NCI-H446 (cell line): Measurements from ENCODE around the gene PDE8B.

Experiments
- DNase-seq, 2 experiments: peaks; one replicate each; lab custom pipeline; 2025; lab: John Stamatoyannopoulos, UW

Gene PDE8B

GRCh38 chr5:77325921-77326541 lies 115.6 kb downstream of the PDE8B start:
- no peak for DNase-seq

DNA sequence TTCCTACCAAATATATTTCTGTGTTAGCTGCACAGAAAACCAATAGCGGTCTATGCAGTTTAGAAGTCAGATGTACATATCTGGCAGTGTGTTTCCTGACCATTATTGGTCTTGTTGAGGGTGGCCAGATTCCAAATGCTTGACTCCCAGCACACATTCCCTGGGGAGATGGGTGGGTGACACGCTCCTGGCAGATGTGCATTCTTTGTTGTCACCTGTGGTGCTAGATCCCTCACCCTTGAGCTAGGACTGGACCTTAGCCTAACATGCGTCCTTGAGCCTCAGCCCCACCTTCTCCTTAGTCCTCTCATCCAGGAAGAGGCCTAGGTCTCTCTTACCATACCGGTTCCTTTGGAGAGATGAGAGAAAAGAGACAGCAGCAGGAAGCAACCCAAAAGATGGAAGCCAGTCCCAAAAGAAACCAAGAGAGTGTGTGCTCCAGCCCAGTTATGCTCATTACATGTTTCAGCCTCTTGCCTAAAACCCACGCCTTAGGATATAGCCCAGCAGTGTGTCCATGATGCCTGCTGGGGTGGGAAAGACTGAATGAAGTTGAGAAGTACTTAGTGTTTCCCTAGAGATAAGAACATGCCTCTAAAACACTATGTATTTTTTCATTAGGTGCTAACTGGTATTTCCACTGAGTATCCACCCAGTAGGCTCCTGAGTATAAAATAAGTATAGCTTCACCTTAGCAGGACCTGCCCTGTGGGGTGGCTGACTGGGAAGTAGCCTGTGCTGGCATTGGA lies 116.7 kb downstream of the PDE8B start:
- DNase-seq, result no peak

DNA sequence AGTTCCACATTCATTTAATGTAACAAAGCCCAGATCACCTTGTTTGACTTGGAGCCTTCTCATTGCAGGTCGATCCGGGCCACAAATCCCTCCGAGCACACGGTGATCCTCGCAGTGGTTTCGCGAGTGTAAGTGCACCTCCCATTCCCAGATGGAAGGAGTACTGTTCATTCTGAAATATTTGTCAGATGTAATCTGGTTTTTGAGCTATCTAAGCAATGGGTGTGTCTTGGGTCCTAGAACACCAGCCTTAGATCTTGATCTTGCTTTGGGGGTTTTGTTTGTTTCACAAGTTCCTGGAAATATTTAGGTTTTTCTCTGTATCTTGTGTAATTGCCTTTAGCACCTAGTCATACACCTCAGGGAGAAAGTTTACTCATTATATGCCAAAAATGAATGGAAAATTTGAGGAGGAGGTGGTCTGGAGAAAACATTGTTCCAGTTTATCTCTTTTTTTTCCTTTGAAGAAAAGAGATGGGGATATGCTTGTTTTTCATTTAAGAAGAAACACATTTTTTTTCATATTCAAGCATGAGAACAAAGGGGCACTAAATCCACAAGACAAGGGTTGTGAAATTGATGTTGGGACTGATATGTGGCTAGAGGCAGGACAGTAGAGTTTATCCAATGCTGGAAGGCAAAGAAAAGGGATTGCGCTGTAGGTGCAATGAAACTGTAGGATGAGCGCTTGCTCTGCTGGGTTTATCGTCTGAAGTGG lies 118.6 kb downstream of the PDE8B start:
- DNase-seq, result no peak

DNA sequence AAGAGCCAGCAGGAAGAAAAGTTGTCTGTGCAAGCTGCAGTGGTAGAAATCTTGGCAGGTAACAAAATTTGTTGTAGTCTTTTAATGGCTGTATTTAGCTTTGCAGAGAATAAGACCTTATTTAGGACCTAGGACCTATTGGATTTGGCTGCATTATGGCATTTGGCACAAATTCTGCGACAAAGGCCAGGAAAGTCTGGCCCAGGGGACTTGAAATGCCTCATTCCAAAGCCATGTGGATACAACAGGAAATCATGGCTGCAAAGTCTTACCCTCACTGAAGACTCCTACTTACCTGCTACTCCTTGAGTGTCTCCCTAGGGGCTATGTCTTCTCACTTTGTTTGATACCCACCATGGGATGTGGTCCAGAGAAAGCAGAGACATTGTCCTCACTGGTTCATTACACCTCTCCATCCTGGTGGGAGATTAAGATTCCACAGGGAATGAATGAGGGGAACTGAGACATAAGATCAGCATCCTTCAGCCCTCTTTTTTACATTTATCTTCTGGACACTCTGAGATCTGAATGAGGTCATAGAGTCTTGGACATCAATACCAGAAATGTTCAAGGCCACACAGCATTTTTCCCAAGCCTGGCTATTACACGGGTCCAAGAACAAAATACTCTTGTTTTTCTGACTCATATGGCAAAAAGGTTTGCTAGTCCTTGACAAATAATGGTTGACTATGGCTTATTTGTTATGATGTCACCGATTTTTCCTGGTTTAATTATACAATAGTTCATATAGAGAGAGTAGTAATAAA lies 119.4 kb downstream of the PDE8B start:
- peak in 1 of 2 experiments; percentile 38 for DNase-seq

- DNase-seq, result no peak
Observed at GRCh38 chr5:77333036-77333435, 122.6 kb downstream of the PDE8B start.

DNA sequence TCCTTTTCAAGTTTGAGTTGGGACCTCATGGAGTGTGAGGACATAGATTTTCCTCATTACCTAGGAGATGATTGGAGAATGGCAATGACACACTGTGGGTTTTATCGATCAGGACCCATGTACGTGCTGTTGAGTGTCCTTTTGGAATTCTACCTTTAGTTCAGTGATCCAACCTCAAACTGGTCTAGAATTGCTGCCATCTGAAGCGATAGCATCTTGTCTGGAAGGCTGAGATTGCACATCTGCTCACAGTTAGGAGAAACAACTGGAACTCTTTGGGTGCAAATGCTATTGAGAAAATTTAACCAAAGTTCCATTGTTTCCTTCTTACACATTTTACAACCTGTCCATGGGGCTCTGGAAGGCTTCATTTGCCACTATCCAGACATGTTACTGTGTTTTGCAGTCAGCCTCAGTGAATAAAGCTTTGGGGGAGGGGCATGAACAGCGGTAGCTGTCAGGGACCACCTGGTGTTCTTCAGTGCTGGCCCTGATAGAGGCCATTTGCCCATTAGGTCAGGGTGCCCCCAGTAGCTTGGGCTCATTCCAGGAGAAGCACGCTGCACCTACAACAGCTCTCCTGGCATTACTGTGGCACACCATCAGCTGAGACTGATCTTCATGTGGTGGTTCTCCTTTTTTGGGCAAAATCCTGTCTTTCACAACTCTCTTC lies 123.1 kb downstream of the PDE8B start:
- no peak for DNase-seq

- peak; percentile 32 to 34 for DNase-seq
Observed at GRCh38 chr5:77337246-77337645, 126.8 kb downstream of the PDE8B start.

- peak in 1 of 2 experiments; percentile 63 for DNase-seq
Observed at GRCh38 chr5:77337686-77338085, 127.2 kb downstream of the PDE8B start.

DNA sequence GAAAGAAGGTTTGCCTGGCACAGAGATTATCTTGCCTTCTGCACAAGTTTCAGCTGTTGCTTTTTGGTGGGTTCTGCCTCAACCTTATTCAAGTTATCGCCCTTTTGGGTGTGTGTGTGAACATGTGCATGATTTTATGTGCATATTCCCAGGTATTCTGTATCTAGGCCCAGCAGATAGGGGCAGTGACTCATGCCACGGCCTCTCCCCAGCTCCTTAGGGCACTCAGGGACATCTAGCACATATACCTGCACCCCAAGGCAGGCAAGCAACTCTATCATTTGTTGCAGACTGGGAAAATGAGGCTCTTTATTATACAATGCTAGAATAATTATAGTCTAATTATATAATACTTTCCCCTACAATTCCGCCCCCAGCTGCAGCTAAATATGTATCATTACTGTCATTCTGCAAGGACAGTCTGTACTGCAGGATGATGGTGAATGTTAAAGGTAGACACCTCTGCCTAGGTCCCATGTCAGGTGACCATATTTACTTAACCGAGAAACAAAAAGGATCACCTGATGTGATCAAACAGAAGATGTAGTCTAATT lies 128.9 kb downstream of the PDE8B start:
- no peak for DNase-seq

DNA sequence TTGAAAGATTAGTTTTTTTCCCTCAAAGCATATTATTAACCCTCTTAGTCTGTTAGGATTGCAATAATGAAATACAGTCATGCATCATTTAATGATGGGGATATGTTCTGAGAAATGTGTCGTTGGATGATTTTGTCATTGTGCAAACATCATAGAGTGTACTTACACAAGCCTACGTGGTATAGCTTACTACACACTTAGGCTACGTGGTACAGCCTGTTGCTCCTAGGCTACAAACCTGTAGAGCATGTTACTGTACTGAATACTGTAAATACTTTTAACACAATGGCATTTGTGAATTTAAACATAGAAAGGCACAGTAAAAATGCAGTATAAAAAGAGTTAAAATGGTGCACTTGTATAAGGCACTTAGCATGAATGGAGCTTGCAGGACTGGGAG lies 132.7 kb downstream of the PDE8B start:
- no peak for DNase-seq

GRCh38 chr5:77347435-77348098 lies 137.1 kb downstream of the PDE8B start:
- no peak for DNase-seq

DNA sequence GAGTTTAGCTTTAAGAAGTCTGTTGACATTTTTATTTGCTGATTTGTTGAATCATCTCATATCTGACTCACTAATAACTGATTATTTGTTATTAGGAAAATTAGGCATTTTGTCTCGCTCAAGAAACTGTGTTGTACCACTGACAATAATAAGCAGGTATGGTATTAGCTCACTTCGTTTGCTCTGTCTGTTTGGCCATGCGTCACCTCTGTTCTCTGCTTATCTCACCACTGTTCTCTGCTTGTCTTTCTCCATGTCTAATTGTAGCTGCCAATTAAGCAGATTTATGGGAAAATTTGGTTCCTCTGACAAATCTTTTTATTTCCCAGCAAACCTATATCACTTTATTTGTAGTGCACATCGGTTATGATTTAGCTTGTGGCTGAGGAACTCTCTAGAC lies 142.8 kb downstream of the PDE8B start:
- DNase-seq, result no peak

DNA sequence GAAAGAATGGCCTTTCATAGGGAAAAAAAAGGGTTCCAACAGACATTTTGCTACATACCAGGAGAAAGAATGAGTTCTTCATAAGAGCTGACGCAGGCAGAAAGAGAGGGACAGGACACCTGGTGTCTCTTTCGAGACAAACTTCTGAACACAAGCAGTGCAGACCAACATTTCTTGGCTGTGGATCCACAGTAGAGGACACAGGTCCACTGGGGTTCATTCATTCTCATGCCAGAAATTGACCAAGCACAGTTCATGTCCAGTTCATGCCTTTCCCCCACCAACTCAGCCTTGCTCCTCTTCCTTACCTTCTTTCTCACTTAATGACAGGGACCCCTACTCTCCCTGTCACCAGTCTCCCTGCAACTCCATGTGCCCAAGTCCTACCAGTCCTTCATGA lies 144.0 kb downstream of the PDE8B start:
- DNase-seq, result no peak

- peak in 1 of 2 experiments; percentile 2 for DNase-seq
Observed at GRCh38 chr5:77355080-77355479, 144.6 kb downstream of the PDE8B start.

DNA sequence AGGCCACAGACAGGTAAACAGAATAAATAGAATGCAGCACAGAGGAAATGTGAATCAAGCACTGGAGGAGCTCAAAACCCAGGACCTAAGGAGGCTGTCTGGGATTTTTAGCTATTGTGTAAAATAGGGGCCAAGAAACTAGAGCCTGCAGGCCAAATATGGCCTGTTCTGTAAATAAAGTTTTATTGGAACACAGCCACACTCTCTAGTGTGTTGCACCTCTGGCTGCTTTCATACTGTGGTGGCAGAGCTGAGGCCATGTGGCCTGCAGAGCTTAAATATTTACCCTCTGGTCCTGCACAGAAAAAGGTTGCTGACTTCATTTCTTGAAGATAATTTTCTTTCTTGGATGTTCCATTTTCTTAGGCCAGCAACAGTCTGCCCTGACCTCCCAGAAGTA lies 145.3 kb downstream of the PDE8B start:
- DNase-seq, result peak in 1 of 2 experiments; percentile 13

DNA sequence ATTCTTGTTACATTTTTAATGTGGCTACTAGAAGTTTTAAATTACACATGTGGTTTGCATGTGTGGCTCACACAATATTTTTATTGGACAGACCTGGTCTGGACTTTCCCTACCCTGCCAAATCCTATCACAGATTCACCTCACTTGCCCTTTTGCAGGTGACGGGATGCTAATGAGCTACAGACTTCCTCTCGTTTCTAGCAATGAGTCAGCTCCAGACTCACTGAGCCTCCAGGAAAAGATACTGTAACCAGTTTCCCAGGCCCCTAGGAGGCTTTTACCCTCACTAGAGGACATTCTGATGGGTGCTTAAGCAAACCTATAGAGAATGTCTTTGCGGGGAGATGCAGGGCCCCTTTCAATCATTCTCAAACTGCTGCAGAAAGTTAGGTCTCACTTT lies 146.3 kb downstream of the PDE8B start:
- DNase-seq, result no peak

- DNase-seq, result no peak
Observed at GRCh38 chr5:77358255-77359205, 148.1 kb downstream of the PDE8B start.

GRCh38 chr5:77359231-77359630 lies 148.8 kb downstream of the PDE8B start:
- DNase-seq, result no peak

DNA sequence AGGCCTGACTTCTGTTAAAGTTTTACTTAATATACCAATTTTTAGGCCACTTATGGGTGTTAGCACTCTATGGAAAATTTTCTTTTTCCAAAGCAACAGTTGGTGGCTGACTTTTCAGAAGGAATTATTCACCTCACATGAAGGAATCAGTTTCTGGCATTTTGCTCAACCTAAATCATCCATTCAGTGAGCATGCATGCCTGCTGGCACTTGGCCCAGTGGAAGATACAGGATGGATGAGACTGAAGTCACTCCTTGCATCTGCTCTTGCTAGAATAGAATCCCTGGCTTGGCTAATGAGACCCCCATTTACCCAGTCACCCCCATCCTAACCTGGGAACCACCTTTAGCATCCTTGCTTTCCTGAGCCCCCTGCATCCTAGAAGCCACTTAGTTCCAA lies 149.9 kb downstream of the PDE8B start:
- peak; percentile 26 to 64 for DNase-seq

DNA sequence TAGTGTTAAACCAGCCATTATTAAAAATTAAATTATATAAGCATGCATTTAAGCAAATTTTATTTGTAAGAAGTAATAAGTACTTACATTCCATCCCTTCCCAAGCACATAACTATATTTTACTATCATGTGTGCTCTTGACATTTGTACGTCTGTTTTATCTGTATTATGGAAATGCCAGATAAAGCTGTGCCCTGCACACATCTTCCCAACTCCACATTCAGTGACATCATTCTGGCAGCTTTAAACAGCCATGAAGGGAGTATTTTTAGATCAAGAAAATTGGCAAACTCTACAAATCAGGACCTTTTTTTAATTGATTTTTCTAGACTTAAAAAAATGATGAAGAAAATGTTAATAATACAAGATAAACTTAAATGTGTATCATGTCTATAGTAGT lies 150.5 kb downstream of the PDE8B start:
- DNase-seq, result no peak
